ENCODE results near the gene WHRN.

- TF ChIP-seq CTCF (IDR thresholded peaks at IDR 0.05) (no peak), EZH2 (IDR thresholded peaks at IDR 0.05; ENCODE audit: borderline replicate concordance, insufficient read depth, low read depth, low read length, poor library complexity, severe bottlenecking) (no peak)
Observed at GRCh38 chr9:114399381-114399780, 105.9 kb downstream of the WHRN start.
